ENCODE measurements around the gene SYCE1. TPM values are rescaled to one million over a fixed set of nuclear protein-coding genes. Genes with fewer than 3 reads are reported as not detected.
"Not testable (repeated sequence)": the region's sequence is repeated elsewhere in the genome, so short reads cannot be mapped to it uniquely, and the experiment has no call there.

The SYCE1 gene
- total and polyA plus RNA-seq, 3 experiments from 2014 or later = 0.33 to 1.6 (median 1.5) TPM

DNA sequence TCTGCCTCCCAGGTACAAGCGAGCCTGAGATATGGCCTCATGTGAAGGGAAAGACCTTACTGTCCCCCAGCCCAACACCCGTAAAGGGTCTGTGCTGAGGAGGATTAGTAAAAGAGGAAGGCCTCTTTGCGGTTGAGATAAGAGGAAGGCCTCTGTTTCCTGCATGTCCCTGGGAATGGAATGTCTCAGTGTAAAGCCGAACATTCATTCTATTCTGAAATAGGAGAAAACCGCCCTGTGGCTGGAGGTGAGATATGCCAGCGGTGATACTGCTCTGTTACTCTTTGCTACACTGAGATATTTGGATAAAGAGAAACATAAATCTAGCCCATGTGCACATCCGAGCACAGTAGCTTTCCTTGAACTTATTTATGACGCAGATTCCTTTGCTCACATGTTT lies 34.5 kb upstream of the SYCE1 start:
- POLR2A ChIA-PET; H3K36me3 Mint-ChIP-seq; H3K4me1 ChIP-seq (ENCODE audit: insufficient read depth, low read length); H3K9me3 ChIP-seq (ENCODE audit: low read length); H3K4me1 Mint-ChIP-seq; H3K27ac Mint-ChIP-seq; H3K9me3 Mint-ChIP-seq; H3K4me3 ChIP-seq (ENCODE audit: low read length); H3K36me3 ChIP-seq (ENCODE audit: insufficient read depth, low read length); H3K27ac ChIP-seq (ENCODE audit: low read depth, low read length); DNase-seq; CTCF ChIA-PET; H3K4me3 Mint-ChIP-seq; H3K27me3 ChIP-seq (ENCODE audit: insufficient read depth, low read length, poor library complexity, severe bottlenecking): not testable (repeated sequence)
- H3K27me3 Mint-ChIP-seq = peaks cover 19 to 87% of the 10 kb centered on the region in 2 donors

- Histone ChIP-seq H3K27me3 (ENCODE audit: insufficient read depth, low read length, poor library complexity, severe bottlenecking) (peaks cover 5% of the 10 kb centered on the region), H3K4me3 (ENCODE audit: low read length) (no peak overlapping the region), H3K27ac (ENCODE audit: low read depth, low read length) (no peak overlapping the region), H3K9me3 (ENCODE audit: low read length) (no peaks in the 10 kb centered on the region), H3K36me3 (ENCODE audit: insufficient read depth, low read length) (no peaks in the 10 kb centered on the region), H3K4me1 (ENCODE audit: insufficient read depth, low read length) (no peaks in the 10 kb centered on the region)
- DNase-seq = no peak
- Mint-ChIP-seq H3K27ac (no peak overlapping the region), H3K36me3 (no peaks in the 10 kb centered on the region), H3K9me3 (no peaks in the 10 kb centered on the region), H3K4me1 (no peaks in the 10 kb centered on the region), H3K27me3 (peaks cover 14 to 49% of the 10 kb centered on the region in 2 donors), H3K4me3 (no peak overlapping the region)
- ChIA-PET CTCF (no interaction called here), POLR2A (no interaction called here)
Measured at GRCh38 chr10:133592716-133593115, 27.3 kb upstream of the SYCE1 start.

- no peak overlapping the region for H3K27ac ChIP-seq (ENCODE audit: low read depth, low read length)
- no peaks in the 10 kb centered on the region for H3K36me3 ChIP-seq (ENCODE audit: insufficient read depth, low read length)
- no peaks in the 10 kb centered on the region for H3K4me1 Mint-ChIP-seq
- H3K4me3 ChIP-seq (ENCODE audit: low read length) = no peak overlapping the region
- H3K4me1 ChIP-seq (ENCODE audit: insufficient read depth, low read length) = no peaks in the 10 kb centered on the region
- H3K4me3 Mint-ChIP-seq = no peak overlapping the region
- H3K27me3 ChIP-seq (ENCODE audit: insufficient read depth, low read length, poor library complexity, severe bottlenecking) = peaks cover 5% of the 10 kb centered on the region
- peaks cover 2 to 32% of the 10 kb centered on the region in 2 donors for H3K27me3 Mint-ChIP-seq
- CTCF ChIA-PET = no interaction called here
- POLR2A ChIA-PET = no interaction called here
- no peak overlapping the region for H3K27ac Mint-ChIP-seq
- no peaks in the 10 kb centered on the region for H3K36me3 Mint-ChIP-seq
- H3K9me3 ChIP-seq (ENCODE audit: low read length) = no peaks in the 10 kb centered on the region
- no peaks in the 10 kb centered on the region for H3K9me3 Mint-ChIP-seq
- DNase-seq = no peak
Measured at GRCh38 chr10:133590970-133591359, 25.6 kb upstream of the SYCE1 start.

DNA sequence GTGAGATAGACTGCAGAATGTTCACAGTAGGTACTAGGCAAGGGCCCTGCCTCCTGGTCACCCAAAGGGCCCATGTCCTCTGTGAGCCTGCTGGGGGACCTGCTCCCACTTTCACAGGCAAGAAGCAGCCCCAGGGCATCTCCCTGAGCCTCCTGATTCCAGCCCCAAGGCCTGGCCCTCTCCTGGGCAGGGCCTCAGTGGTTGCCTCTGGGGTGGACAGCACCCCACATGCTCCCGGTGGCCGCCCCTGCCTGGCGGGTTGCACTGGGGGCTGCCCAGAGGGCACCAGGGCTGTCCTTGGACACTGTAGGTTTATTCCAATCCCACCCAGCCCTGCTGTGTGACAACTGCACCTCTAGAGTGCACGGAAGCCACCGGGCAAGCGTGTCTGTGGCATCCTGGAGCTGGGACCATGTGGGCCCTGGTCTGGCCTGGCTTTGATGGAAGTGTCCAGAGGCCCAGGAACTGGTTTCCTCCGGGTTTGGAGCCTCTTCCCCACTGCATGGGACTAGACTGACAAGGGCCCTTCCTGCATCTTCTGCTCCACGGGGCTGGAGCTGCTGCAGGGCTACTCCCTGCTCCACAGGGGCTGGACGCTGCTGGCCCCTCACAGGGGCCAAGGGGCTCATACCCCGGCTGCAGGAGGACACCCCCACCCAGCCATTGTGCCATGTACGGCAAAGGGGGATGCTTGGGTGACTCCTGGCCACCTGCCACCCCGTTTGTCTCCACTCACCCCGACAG lies 25.0 kb upstream of the SYCE1 start:
- Mint-ChIP-seq H3K27me3 (peaks cover 2 to 29% of the 10 kb centered on the region in 2 donors), H3K4me3 (no peak overlapping the region), H3K4me1 (no peaks in the 10 kb centered on the region), H3K36me3 (no peaks in the 10 kb centered on the region), H3K27ac (no peak overlapping the region), H3K9me3 (no peaks in the 10 kb centered on the region)
- Histone ChIP-seq H3K27me3 (ENCODE audit: insufficient read depth, low read length, poor library complexity, severe bottlenecking) (peaks cover 5% of the 10 kb centered on the region), H3K36me3 (ENCODE audit: insufficient read depth, low read length) (no peaks in the 10 kb centered on the region), H3K4me3 (ENCODE audit: low read length) (no peak overlapping the region), H3K27ac (ENCODE audit: low read depth, low read length) (no peak overlapping the region), H3K4me1 (ENCODE audit: insufficient read depth, low read length) (no peaks in the 10 kb centered on the region), H3K9me3 (ENCODE audit: low read length) (no peaks in the 10 kb centered on the region)
- DNase-seq = no peak
- ChIA-PET POLR2A (no interaction called here), CTCF (no interaction called here)

DNA sequence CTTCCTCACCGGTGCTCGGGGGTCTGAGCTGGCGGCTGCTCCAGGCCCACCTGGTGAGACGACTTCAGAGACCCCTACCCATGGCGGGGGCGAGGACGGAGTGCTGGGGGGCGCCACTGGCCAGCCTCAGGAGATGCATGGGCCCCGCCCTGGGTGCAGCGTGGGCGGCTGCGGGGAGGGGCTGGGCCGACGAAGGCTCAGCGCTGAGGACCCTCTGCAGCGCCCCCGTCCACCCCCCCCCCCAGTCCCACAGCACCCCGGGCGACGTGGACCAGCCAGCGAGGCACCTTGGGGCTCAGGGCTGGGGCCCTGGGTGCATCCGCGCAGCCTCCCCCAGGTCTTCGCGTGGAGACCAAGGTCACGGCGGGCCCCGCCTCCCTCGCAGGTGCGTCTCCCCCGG lies 11.7 kb upstream of the SYCE1 start:
- H3K9me3 ChIP-seq (ENCODE audit: low read length); H3K4me1 Mint-ChIP-seq; H3K27me3 ChIP-seq (ENCODE audit: insufficient read depth, low read length, poor library complexity, severe bottlenecking); H3K4me3 Mint-ChIP-seq; H3K36me3 ChIP-seq (ENCODE audit: insufficient read depth, low read length); POLR2A ChIA-PET; H3K27ac ChIP-seq (ENCODE audit: low read depth, low read length); H3K4me3 ChIP-seq (ENCODE audit: low read length); H3K27me3 Mint-ChIP-seq; H3K36me3 Mint-ChIP-seq; DNase-seq; CTCF ChIA-PET; H3K27ac Mint-ChIP-seq; H3K4me1 ChIP-seq (ENCODE audit: insufficient read depth, low read length): not testable (repeated sequence)
- peaks cover 12 to 16% (median 14%) of the 10 kb centered on the region in 5 donors for H3K9me3 Mint-ChIP-seq

DNA sequence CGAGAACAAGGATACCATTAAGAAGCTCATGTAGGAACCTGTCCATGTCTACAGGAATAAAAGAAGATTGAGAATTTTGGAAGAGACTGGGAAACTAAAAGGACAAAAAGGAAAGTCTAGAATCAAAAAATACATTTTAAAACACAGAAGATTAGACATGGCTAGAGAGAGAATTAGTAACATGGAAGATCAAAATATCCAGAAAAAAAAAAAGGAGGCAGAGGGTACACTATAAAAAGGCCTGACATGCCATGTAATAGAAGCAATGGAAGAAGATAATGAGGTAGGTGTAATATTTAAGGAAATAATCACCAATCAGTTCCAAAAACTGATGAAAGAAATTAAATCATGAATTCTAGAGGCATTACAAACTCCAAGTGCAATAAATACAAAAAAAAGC lies 8.1 kb upstream of the SYCE1 start:
- H3K4me1 ChIP-seq (ENCODE audit: insufficient read depth, low read length); H3K36me3 Mint-ChIP-seq; H3K27me3 ChIP-seq (ENCODE audit: insufficient read depth, low read length, poor library complexity, severe bottlenecking); POLR2A ChIA-PET; H3K9me3 ChIP-seq (ENCODE audit: low read length); H3K4me1 Mint-ChIP-seq; H3K36me3 ChIP-seq (ENCODE audit: insufficient read depth, low read length); H3K27me3 Mint-ChIP-seq; H3K27ac ChIP-seq (ENCODE audit: low read depth, low read length); H3K27ac Mint-ChIP-seq; H3K4me3 Mint-ChIP-seq; H3K4me3 ChIP-seq (ENCODE audit: low read length); DNase-seq: not testable (repeated sequence)
- CTCF ChIA-PET = interaction anchor here (1.2 kb wide), 1 partner anchor 136 kb away, joined by 3 read pairs; no protein-coding TSS in a partner anchor
- H3K9me3 Mint-ChIP-seq = peaks cover 11 to 17% (median 13%) of the 10 kb centered on the region in 5 donors

DNA sequence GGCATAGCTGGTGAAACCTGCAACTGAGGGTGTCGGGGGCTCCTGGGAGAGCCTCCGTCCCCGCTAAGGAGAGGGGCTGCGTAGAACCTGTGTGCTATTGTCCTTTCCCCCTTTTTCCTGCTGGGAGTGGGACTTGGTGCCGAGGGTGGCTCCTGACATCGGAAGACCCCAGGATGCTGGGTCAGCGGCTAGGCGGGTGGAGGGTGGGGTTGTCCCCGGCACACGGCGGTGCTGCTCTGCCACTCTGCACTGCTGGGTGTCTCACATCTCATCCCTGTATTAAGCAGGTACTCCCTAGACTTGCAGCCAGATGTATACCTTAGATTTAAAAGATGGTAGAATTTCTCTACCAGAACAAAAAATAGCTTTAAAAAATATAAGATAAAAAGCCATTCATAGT lies 6.7 kb upstream of the SYCE1 start:
- DNase-seq; H3K27me3 ChIP-seq (ENCODE audit: insufficient read depth, low read length, poor library complexity, severe bottlenecking); H3K27me3 Mint-ChIP-seq; H3K27ac Mint-ChIP-seq; H3K4me1 Mint-ChIP-seq; H3K36me3 ChIP-seq (ENCODE audit: insufficient read depth, low read length); H3K4me3 Mint-ChIP-seq; H3K4me3 ChIP-seq (ENCODE audit: low read length); POLR2A ChIA-PET; H3K9me3 ChIP-seq (ENCODE audit: low read length); H3K27ac ChIP-seq (ENCODE audit: low read depth, low read length); H3K4me1 ChIP-seq (ENCODE audit: insufficient read depth, low read length); CTCF ChIA-PET; H3K36me3 Mint-ChIP-seq: not testable (repeated sequence)
- peaks cover 11 to 17% (median 12%) of the 10 kb centered on the region in 5 donors for H3K9me3 Mint-ChIP-seq

- H3K27me3 ChIP-seq (ENCODE audit: insufficient read depth, low read length, poor library complexity, severe bottlenecking); H3K4me1 ChIP-seq (ENCODE audit: insufficient read depth, low read length); H3K36me3 Mint-ChIP-seq; H3K4me1 Mint-ChIP-seq; POLR2A ChIA-PET; H3K4me3 Mint-ChIP-seq; DNase-seq; H3K27ac ChIP-seq (ENCODE audit: low read depth, low read length); H3K36me3 ChIP-seq (ENCODE audit: insufficient read depth, low read length); H3K4me3 ChIP-seq (ENCODE audit: low read length); H3K27me3 Mint-ChIP-seq; H3K9me3 ChIP-seq (ENCODE audit: low read length); CTCF ChIA-PET; H3K27ac Mint-ChIP-seq: not testable (repeated sequence)
- peaks cover 11 to 16% (median 12%) of the 10 kb centered on the region in 5 donors for H3K9me3 Mint-ChIP-seq
Measured at GRCh38 chr10:133569801-133570200, 4.4 kb upstream of the SYCE1 start.

All from CD8-positive, alpha-beta memory T cell (primary cell).